ENCODE results near the gene CEP170. TPM values are rescaled to one million over a fixed set of nuclear protein-coding genes. Genes with fewer than 3 reads are reported as not detected.

The CEP170 gene
- total RNA-seq, 1 experiment from 2014 or later = 67.8 TPM

DNA sequence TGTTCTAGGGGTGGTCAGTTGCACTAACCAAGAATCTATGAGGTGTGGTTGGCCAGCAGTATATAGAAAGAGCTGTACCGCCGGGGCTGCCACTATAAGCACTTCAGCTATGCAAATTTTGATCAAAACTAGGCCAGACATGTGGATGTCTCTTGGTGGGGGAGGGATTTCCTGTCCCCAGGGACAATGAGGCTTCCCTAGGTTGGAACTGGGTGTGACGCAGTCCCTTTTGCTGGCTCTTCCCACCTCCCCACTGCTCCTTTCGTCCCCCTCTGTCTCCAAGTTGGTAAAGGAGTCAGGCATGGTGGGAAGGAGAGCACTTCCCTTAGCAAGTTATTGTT is 14.3 kb upstream of the CEP170 start:
- Histone ChIP-seq H3K9me3 (ENCODE audit: low read depth, low read length, poor library complexity, severe bottlenecking) (no peaks in the 10 kb centered on the region), H3K36me3 (ENCODE audit: insufficient read depth, low read length, poor library complexity, severe bottlenecking) (no peaks in the 10 kb centered on the region), H3K27me3 (replicated peaks; ENCODE audit: insufficient read depth, low read depth, low read length, poor library complexity) (no peaks in the 10 kb centered on the region), H3K4me3 (ENCODE audit: low read depth, low read length, poor library complexity, severe bottlenecking) (no peak overlapping the region), H3K4me1 (ENCODE audit: insufficient read depth, low read length, poor library complexity, severe bottlenecking) (no peaks in the 10 kb centered on the region), H3K27ac (ENCODE audit: low read depth, low read length, poor library complexity, severe bottlenecking) (no peak overlapping the region)
- no peak for DNase-seq (ENCODE audit: low spot score)
- ChIA-PET CTCF (no interaction called here), POLR2A (ENCODE audit: low non-redundant PET) (no interaction called here)
- TF ChIP-seq EZH2 (IDR thresholded peaks at IDR 0.05; ENCODE audit: borderline replicate concordance, low read depth, low read length, poor library complexity, severe bottlenecking) (no peak), CTCF (conservative IDR thresholded peaks at IDR 0.05; ENCODE audit: low read depth, low read length) (no peak)
- no TSS peak for BruUV-seq (replicated peaks)
- intact Hi-C loops (cut with micrococcal nuclease; ENCODE audit: unreplicated experiment) = no loop called here

DNA sequence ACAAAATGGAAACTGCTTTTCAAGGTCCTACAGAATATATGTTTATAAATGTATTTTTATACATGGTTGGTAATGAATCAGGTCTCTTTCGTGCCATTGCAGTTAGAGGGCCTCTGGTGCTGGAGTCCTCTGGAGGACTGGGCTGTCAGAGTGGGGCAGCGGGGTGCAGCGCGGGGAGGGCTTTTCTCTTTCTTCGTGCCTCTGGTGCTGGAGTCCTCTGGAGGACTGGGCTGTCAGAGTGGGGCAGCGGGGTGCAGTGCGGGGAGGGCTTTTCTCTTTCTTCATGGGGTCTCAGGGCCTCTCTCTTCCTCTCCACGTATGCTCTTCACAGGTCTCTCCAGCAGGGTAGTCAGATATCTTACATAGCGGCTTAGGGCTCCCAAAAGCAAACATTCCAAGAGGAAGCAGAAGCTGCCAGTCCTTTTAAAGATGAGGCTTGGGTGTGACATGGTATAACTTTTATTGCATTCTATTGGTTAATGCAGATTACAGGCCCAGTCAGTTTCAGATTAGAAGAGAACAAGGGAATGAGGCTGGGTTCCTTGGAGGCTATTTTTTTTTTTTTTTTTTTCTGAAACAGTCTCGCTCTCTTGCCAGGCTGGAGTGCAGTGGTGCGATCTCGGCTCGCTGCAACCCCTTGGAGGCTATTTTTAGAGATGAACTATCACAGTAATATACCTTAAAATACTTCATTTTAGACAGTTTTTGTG is 13.8 kb upstream of the CEP170 start:
- intact Hi-C loops (cut with micrococcal nuclease; ENCODE audit: unreplicated experiment) = no loop called here
- Histone ChIP-seq H3K9me3 (ENCODE audit: low read depth, low read length, poor library complexity, severe bottlenecking) (no peaks in the 10 kb centered on the region), H3K4me3 (ENCODE audit: low read depth, low read length, poor library complexity, severe bottlenecking) (no peak overlapping the region), H3K36me3 (ENCODE audit: insufficient read depth, low read length, poor library complexity, severe bottlenecking) (no peaks in the 10 kb centered on the region), H3K27ac (ENCODE audit: low read depth, low read length, poor library complexity, severe bottlenecking) (no peak overlapping the region), H3K4me1 (ENCODE audit: insufficient read depth, low read length, poor library complexity, severe bottlenecking) (no peaks in the 10 kb centered on the region), H3K27me3 (replicated peaks; ENCODE audit: insufficient read depth, low read depth, low read length, poor library complexity) (no peaks in the 10 kb centered on the region)
- DNase-seq (ENCODE audit: low spot score) = no peak
- no TSS peak for BruUV-seq (replicated peaks)
- TF ChIP-seq CTCF (conservative IDR thresholded peaks at IDR 0.05; ENCODE audit: low read depth, low read length) = no peak
- no peak for TF ChIP-seq EZH2 (IDR thresholded peaks at IDR 0.05; ENCODE audit: borderline replicate concordance, low read depth, low read length, poor library complexity, severe bottlenecking)
- ChIA-PET CTCF (no interaction called here), POLR2A (ENCODE audit: low non-redundant PET) (no interaction called here)

DNA sequence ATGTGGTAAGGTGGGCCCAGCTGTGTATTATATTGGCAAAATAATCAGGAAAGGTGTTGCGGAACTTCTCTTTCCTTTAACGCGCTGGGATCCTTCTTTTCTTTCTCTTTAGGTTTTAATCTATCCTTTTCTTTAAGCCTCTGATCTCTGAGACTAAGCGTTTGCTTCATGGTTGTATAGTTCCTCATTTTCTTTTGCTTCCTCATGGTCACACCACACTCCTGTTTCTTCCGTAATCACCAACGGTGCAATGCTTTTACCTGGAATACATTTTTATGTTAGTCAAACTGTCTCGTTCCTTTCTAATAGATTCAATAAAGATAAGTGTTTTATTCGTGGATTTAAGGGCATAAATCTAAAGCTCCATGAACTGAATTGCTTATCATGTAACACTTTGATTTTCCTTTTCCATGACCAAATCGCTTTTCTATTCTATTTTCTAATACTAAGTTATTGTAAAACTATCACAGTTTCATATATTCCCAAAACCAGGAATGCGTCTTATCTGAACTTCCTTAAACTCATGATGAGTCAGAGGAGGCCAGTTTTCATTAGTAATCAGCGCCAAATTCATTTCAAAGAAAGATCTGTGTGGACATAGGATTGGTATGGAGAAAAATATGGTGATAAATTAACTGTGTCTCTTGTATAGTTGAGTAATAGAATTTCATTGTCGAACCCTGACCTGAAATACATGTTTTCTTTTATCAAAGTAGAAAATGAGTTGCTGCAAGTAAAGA is 13.0 kb upstream of the CEP170 start:
- Histone ChIP-seq H3K4me3 (ENCODE audit: low read depth, low read length, poor library complexity, severe bottlenecking) (no peak overlapping the region), H3K27ac (ENCODE audit: low read depth, low read length, poor library complexity, severe bottlenecking) (no peak overlapping the region), H3K36me3 (ENCODE audit: insufficient read depth, low read length, poor library complexity, severe bottlenecking) (no peaks in the 10 kb centered on the region), H3K27me3 (replicated peaks; ENCODE audit: insufficient read depth, low read depth, low read length, poor library complexity) (no peaks in the 10 kb centered on the region), H3K4me1 (ENCODE audit: insufficient read depth, low read length, poor library complexity, severe bottlenecking) (no peaks in the 10 kb centered on the region), H3K9me3 (ENCODE audit: low read depth, low read length, poor library complexity, severe bottlenecking) (no peaks in the 10 kb centered on the region)
- POLR2A ChIA-PET (ENCODE audit: low non-redundant PET) = no interaction called here
- CTCF ChIA-PET = no interaction called here
- no peak for DNase-seq (ENCODE audit: low spot score)
- intact Hi-C loops (cut with micrococcal nuclease; ENCODE audit: unreplicated experiment) = no loop called here
- BruUV-seq (replicated peaks) = no TSS peak
- no peak for TF ChIP-seq EZH2 (IDR thresholded peaks at IDR 0.05; ENCODE audit: borderline replicate concordance, low read depth, low read length, poor library complexity, severe bottlenecking)
- no peak for TF ChIP-seq CTCF (conservative IDR thresholded peaks at IDR 0.05; ENCODE audit: low read depth, low read length)
